Vagina (tissue), 2 donors: ENCODE data around the gene AP2M1.

Experiments used
- POLR2A ChIP-seq, 2 donors: fragments of 450-650 bp; IDR thresholded peaks; one replicate each; pipeline ENCODE4 v1.6.1; 2017; ENCODE audit warnings: antibody characterized with exemption in 2 of 2, mild to moderate bottlenecking in 2 of 2, moderate library complexity in 2 of 2
- POLR2AphosphoS5 ChIP-seq, 2 donors: sonication (generic); formaldehyde crosslinking; IDR thresholded peaks; one replicate each; pipeline ENCODE4 v1.9.0; 2017; ENCODE audit warnings: antibody characterized with exemption in 2 of 2, mild to moderate bottlenecking in 2 of 2, low read depth in 1 of 2; ENCODE audit not compliant: insufficient read depth in 1 of 2

GRCh38 chr3:184144505-184144904 is 30.1 kb upstream of the AP2M1 start:
- TF ChIP-seq POLR2A (IDR thresholded peaks at IDR 0.05) (no peak), POLR2AphosphoS5 (IDR thresholded peaks at IDR 0.05; ENCODE audit: insufficient read depth in 1 of 2, low read depth in 1 of 2) (no peak)
